ENCODE data around the gene MACROH2A2. TPM values are rescaled to one million over a fixed set of nuclear protein-coding genes. Genes with fewer than 3 reads are reported as not detected.

Gene MACROH2A2
- polyA plus RNA-seq, 1 experiment: 2.7 TPM

DNA sequence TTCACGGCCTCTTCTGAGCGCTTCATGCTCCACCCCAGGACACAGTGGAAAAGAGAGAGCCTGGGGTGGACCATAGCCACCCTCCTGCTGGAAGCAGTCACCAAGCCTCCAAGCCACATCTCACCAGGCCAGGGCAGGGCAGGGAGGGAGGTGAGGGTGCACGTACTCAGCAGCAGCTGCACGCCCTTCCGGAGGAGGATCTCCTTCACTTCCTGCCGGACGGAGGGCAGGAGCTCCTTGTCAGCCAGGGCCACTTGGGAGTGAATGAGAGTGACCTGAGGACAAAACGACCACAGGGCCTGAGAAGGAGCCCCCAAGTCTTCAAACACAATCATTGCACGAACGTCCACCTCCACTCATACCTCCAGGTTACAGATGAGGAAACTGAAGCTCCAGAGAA, 65.0 kb downstream of the MACROH2A2 start:
- Histone ChIP-seq H3K36me3 (ENCODE audit: control insufficient read depth, insufficient read depth, low read length) (peaks cover 48% of the 10 kb centered on the region), H3K27me3 (ENCODE audit: control insufficient read depth, insufficient read depth, low read length) (no peaks in the 10 kb centered on the region), H3K4me3 (ENCODE audit: low read depth, low read length) (no peak overlapping the region)
- ChIA-PET CTCF (interaction anchor here (2.7 to 9.3 kb wide), 4 partner anchors 10 to 247 kb away, joined by 13 to 172 read pairs (median 66); partner anchors contain the start of gene TYSND1), POLR2A (no interaction called here)
- DNase-seq (ENCODE audit: low read depth): no peak
- TF ChIP-seq, protein P1, sequence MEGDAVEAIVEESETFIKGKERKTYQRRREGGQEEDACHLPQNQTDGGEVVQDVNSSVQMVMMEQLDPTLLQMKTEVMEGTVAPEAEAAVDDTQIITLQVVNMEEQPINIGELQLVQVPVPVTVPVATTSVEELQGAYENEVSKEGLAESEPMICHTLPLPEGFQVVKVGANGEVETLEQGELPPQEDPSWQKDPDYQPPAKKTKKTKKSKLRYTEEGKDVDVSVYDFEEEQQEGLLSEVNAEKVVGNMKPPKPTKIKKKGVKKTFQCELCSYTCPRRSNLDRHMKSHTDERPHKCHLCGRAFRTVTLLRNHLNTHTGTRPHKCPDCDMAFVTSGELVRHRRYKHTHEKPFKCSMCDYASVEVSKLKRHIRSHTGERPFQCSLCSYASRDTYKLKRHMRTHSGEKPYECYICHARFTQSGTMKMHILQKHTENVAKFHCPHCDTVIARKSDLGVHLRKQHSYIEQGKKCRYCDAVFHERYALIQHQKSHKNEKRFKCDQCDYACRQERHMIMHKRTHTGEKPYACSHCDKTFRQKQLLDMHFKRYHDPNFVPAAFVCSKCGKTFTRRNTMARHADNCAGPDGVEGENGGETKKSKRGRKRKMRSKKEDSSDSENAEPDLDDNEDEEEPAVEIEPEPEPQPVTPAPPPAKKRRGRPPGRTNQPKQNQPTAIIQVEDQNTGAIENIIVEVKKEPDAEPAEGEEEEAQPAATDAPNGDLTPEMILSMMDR (IDR thresholded peaks at IDR 0.05; ENCODE audit: insufficient read depth, low read depth, low read length): no peak

DNA sequence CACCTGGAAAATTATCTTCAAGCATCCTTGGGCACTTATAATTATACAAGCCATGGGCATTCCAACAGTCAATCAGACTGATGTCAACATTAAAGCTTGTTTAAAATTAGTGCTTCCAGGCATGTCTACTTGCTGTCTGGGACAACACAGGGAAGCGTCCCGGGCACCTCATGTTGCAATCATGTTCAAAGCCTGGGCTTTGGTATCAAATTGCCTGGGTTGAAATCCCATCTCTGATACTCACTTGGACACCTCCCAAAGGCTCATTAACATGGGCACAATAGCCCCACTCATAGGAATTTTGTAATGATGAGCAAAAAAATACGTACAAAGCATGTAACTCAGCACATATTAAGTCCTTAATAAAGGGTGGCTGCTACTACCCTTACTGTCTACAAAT, 65.5 kb downstream of the MACROH2A2 start:
- peaks cover 46% of the 10 kb centered on the region for H3K36me3 ChIP-seq (ENCODE audit: control insufficient read depth, insufficient read depth, low read length)
- ChIA-PET CTCF (interaction anchor here (1.0 to 9.3 kb wide), 4 partner anchors 10 to 28 kb away, joined by 3 to 172 read pairs (median 66); partner anchors contain the start of gene TYSND1), POLR2A (no interaction called here)
- DNase-seq (ENCODE audit: low read depth): no peak
- no peaks in the 10 kb centered on the region for H3K27me3 ChIP-seq (ENCODE audit: control insufficient read depth, insufficient read depth, low read length)
- H3K4me3 ChIP-seq (ENCODE audit: low read depth, low read length): no peak overlapping the region
- TF ChIP-seq, protein P1 (IDR thresholded peaks at IDR 0.05; ENCODE audit: insufficient read depth, low read depth, low read length): no peak

DNA sequence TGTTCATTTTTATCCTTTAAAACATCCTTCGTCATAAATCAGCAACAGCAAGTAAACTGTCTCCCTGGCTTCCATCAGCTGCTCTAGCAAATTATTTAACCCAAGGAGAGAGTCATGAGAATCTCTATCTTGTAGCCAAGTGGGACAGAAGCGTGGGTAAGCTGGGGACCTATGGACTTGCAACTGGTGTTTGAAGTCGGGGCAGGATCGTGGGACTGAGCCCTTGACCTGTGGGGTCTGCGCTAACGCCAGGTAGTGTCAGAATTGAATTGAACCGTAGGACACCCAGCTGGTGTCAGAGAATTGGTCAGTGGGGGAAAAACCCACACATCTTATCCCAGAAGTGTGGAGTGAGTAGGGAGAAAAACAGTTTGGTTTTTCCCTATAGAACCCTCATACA, 66.6 kb downstream of the MACROH2A2 start:
- H3K36me3 ChIP-seq (ENCODE audit: control insufficient read depth, insufficient read depth, low read length): peaks cover 42% of the 10 kb centered on the region
- no peaks in the 10 kb centered on the region for H3K27me3 ChIP-seq (ENCODE audit: control insufficient read depth, insufficient read depth, low read length)
- TF ChIP-seq, protein P1 (IDR thresholded peaks at IDR 0.05; ENCODE audit: insufficient read depth, low read depth, low read length): no peak
- CTCF ChIA-PET: interaction anchor here (1.0 to 9.3 kb wide), 4 partner anchors 9 to 29 kb away, joined by 3 to 172 read pairs (median 66); partner anchors contain the start of gene TYSND1
- no peak for DNase-seq (ENCODE audit: low read depth)
- H3K4me3 ChIP-seq (ENCODE audit: low read depth, low read length): no peak overlapping the region
- POLR2A ChIA-PET: no interaction called here

DNA sequence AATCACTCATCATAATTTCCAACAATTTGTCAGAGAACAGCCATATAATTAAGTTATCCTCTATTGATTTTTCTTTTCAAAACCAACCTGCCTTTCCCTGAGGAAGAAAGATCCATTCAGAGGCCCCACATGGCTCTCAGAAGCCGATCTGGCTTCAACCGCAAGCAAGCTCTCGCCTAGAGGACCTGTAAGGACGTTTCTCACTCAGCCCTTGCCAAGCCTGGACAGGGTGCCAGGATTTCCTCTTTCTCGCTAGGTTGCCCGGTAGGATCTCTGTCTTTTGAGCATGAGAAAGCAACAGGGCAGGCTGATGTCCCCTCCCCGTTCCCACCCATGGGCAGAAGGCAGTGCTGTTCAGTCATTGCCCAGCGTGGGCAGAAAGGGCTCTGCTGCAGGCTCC, 67.0 kb downstream of the MACROH2A2 start:
- TF ChIP-seq, protein P1 (IDR thresholded peaks at IDR 0.05; ENCODE audit: insufficient read depth, low read depth, low read length): no peak
- POLR2A ChIA-PET: no interaction called here
- DNase-seq (ENCODE audit: low read depth): no peak
- Histone ChIP-seq H3K4me3 (ENCODE audit: low read depth, low read length) (no peak overlapping the region), H3K36me3 (ENCODE audit: control insufficient read depth, insufficient read depth, low read length) (peaks cover 40% of the 10 kb centered on the region), H3K27me3 (ENCODE audit: control insufficient read depth, insufficient read depth, low read length) (no peaks in the 10 kb centered on the region)
- CTCF ChIA-PET: interaction anchor here (5.9 to 9.3 kb wide), 2 partner anchors 19 to 26 kb away, joined by 46 to 172 read pairs; partner anchors contain the start of gene TYSND1

DNA sequence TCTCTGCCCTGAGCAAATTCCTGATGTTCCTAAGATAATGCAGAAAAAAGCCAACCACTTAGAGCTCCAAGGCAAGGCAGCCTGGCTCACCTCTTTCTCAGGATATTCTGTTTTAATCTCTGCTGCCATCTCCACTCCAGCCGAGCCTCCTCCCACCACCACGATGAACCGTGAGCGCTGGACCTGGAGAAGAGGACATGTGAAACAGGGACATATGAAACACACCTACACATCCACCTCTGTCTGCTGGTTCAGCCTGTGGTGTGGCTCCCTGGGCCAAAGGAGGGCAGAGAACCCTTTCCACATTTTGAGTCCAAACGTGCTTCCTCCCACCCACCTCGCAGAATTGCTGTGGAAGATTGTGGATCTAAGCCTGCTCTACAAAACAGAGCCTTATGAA, 67.8 kb downstream of the MACROH2A2 start:
- CTCF ChIA-PET: interaction anchor here (9.3 kb wide), 1 partner anchor 20 kb away, joined by 172 read pairs; no protein-coding TSS in a partner anchor

More for the DNA sequence above, 67.8 kb downstream of the MACROH2A2 start:
- Histone ChIP-seq H3K4me3 (ENCODE audit: low read depth, low read length) (no peak overlapping the region), H3K27me3 (ENCODE audit: control insufficient read depth, insufficient read depth, low read length) (no peaks in the 10 kb centered on the region), H3K36me3 (ENCODE audit: control insufficient read depth, insufficient read depth, low read length) (peaks cover 35% of the 10 kb centered on the region)
- TF ChIP-seq, protein P1 (IDR thresholded peaks at IDR 0.05; ENCODE audit: insufficient read depth, low read depth, low read length): no peak
- POLR2A ChIA-PET: no interaction called here
- DNase-seq (ENCODE audit: low read depth): no peak

Measured in BJ (cell line).